Caco-2 (cell line): ENCODE data around the gene NQO1. TPM values are rescaled to one million over a fixed set of nuclear protein-coding genes. Genes with fewer than 3 reads are reported as not detected.

Experiments used
- Bru-seq: library from RNA; stranded (reverse); fragments of 400-500 nt; gene quantifications from one replicate; lab custom pipeline; 2021; lab: Mats Ljungman, UMichigan
- BruChase-seq, 2 experiments: library from RNA; stranded (reverse); fragments of 400-500 nt; gene quantifications; one replicate each; lab custom pipeline; 2021; lab: Mats Ljungman, UMichigan
- BruUV-seq: library from RNA; stranded (reverse); fragments of 400-500 nt; replicated peaks from 2 replicates; lab custom pipeline; 2021; lab: Mats Ljungman, UMichigan
- CTCF ChIA-PET: fragments of 300-600 bp; sonication (Branson Sonifier 250); formaldehyde crosslinking; loops from one replicate; lab custom pipeline; 2022; ENCODE audit warnings: antibody characterized with exemption; lab: Charles Lee
- POLR2A ChIA-PET: fragments of 300-600 bp; sonication (Branson Sonifier 250); formaldehyde crosslinking; loops from one replicate; lab custom pipeline; 2022; ENCODE audit warnings: antibody characterized with exemption; lab: Charles Lee
- DNase-seq, 2 experiments: peaks; one replicate each; pipeline versions ENCODE4 v3.0.0 to v3.0.0-alpha.2; 2020 to 2022
- H3K27me3 ChIP-seq: replicated peaks from 2 replicates; pipeline ENCODE4 v1.6.0; 2011; ENCODE audit warnings: low read length; ENCODE audit not compliant: control insufficient read depth, insufficient read depth
- H3K36me3 ChIP-seq: 2 replicates; pipeline ENCODE4 v1.5.1; 2011; ENCODE audit warnings: low read length; ENCODE audit not compliant: control insufficient read depth, insufficient read depth
- H3K4me1 ChIP-seq: fragments of 250-450 bp; sonication (Bioruptor Pico); 2 replicates; pipeline ENCODE4 v1.5.1; 2020; ENCODE audit warnings: mild to moderate bottlenecking
- H3K4me3 ChIP-seq: 2 replicates; pipeline ENCODE4 v1.5.1; 2011; ENCODE audit warnings: low read depth, mild to moderate bottlenecking, control low read depth, low read length
- H3K9me3 ChIP-seq: fragments of 250-450 bp; sonication (Bioruptor Pico); 2 replicates; pipeline ENCODE4 v1.5.1; 2020; ENCODE audit warnings: mild to moderate bottlenecking, moderate library complexity
- H3K27ac Mint-ChIP-seq: one replicate; pipeline ENCODE4 v1.8.0; 2022; ENCODE audit warnings: mixed read lengths; ENCODE audit not compliant: unreplicated experiment
- H3K27me3 Mint-ChIP-seq: one replicate; pipeline ENCODE4 v1.8.0; 2022; ENCODE audit warnings: mixed read lengths; ENCODE audit not compliant: insufficient read depth, unreplicated experiment
- H3K36me3 Mint-ChIP-seq: one replicate; pipeline ENCODE4 v1.8.0; 2022; ENCODE audit warnings: mild to moderate bottlenecking, mixed read lengths; ENCODE audit not compliant: insufficient read depth, unreplicated experiment
- H3K4me1 Mint-ChIP-seq: one replicate; pipeline ENCODE4 v1.8.0; 2022; ENCODE audit warnings: low read depth, mixed read lengths; ENCODE audit not compliant: unreplicated experiment
- H3K4me3 Mint-ChIP-seq: one replicate; pipeline ENCODE4 v1.8.0; 2022; ENCODE audit warnings: mild to moderate bottlenecking, moderate library complexity, mixed read lengths; ENCODE audit not compliant: unreplicated experiment
- H3K9me3 Mint-ChIP-seq: one replicate; pipeline ENCODE4 v1.8.0; 2022; ENCODE audit warnings: mixed read lengths; ENCODE audit not compliant: unreplicated experiment
- CTCF ChIP-seq, 2 experiments: fragments of 200-600 bp in 1 of 2; IDR thresholded peaks; 1 replicate in 1 of 2; 2 replicates in 1 of 2; pipeline versions ENCODE4 v1.5.1 to v1.8.0; 2011 to 2022; ENCODE audit warnings: antibody characterized with exemption in 1 of 2, control low read depth in 1 of 2, inconsistent platforms in 1 of 2, low read depth in 1 of 2, low read length in 1 of 2, mild to moderate bottlenecking in 1 of 2, moderate library complexity in 1 of 2; ENCODE audit not compliant: insufficient read depth in 1 of 2, severe bottlenecking in 1 of 2, unreplicated experiment in 1 of 2
- intact Hi-C: fragments of 100-400 bp; cut with micrococcal nuclease; formaldehyde crosslinking; loops from one replicate; pipeline ENCODE4 v1.10.0; 2022; ENCODE audit not compliant: unreplicated experiment
- long read RNA-seq: library from polyadenylated mRNA; stranded (forward); transcript quantifications from one replicate; pipeline ENCODE4 v2.0.0, GENCODE V29; 2022
- total RNA-seq: library from RNA; stranded (reverse); gene quantifications from 2 replicates; pipeline ENCODE4 v1.2.3, GENCODE V29; 2022

NQO1 gene
- total RNA-seq (96.2 and 119 TPM in 2 replicates), Bru-seq, nascent RNA (percentile 62 among the genes with signal in this experiment), BruChase-seq, experiment 1, labeled RNA remaining after a 2-hour chase (percentile 67 among the genes with signal in this experiment), BruChase-seq, experiment 2, labeled RNA remaining after a 6-hour chase (percentile 85 among the genes with signal in this experiment)
- long read RNA-seq, transcript NQO1-203 (5 exons, 2,527 nt), result minor isoform, 5 of 126 reads
- long read RNA-seq, transcript NQO1-201 (6 exons, 2,912 nt), result major isoform, 101 of 126 reads
- long read RNA-seq, transcript NQO1-202 (5 exons, 1,105 nt), result minor isoform, 6 of 126 reads
- long read RNA-seq, partial matches to known transcripts, result 5 of 126 reads
- long read RNA-seq, other reads (novel, unspliced or antisense), result 8 of 126 reads

GRCh38 chr16:69726313-69727060 lies at the start of gene NQO1:
Gene NQO1 (minus strand): TSS chr16:69726560. CDS start chr16:69726439, 121 bp downstream.
- H3K9me3 ChIP-seq, result no peaks in the 10 kb centered on the region
- no peaks in the 10 kb centered on the region for H3K36me3 ChIP-seq
- no peaks in the 10 kb centered on the region for H3K9me3 Mint-ChIP-seq
- H3K4me1 Mint-ChIP-seq, result peaks cover 30% of the 10 kb centered on the region
- DNase-seq, result peak; percentile 98 to 99
- H3K27me3 ChIP-seq, result no peaks in the 10 kb centered on the region
- peaks cover 32% of the 10 kb centered on the region for H3K4me1 ChIP-seq
- peak within 1 kb of the TSS; percentile 95 for H3K4me3 Mint-ChIP-seq
- intact Hi-C loops, result loop anchor here (1.0 to 2.0 kb wide), 2 partner anchors 18 to 29 kb away; no protein-coding TSS in a partner anchor
- ChIA-PET CTCF (interaction anchor here (0.6 to 2.0 kb wide), 4 partner anchors 11 to 133 kb away, joined by 3 to 13 read pairs (median 3); partner anchors contain the start of gene NOB1), POLR2A (interaction anchor here (0.6 to 1.9 kb wide), 7 partner anchors 11 to 452 kb away, joined by 3 to 31 read pairs (median 4); partner anchors contain the start of genes COG8 and NOB1)
- no TSS peak for BruUV-seq
- peak within 1 kb of the TSS; percentile 38 for H3K4me3 ChIP-seq
- no peak for TF ChIP-seq CTCF (IDR thresholded peaks at IDR 0.05; ENCODE audit: insufficient read depth in 1 of 2, low read depth in 1 of 2, low read length in 1 of 2, severe bottlenecking in 1 of 2, unreplicated experiment in 1 of 2)
- H3K36me3 Mint-ChIP-seq, result peaks cover 43% of the 10 kb centered on the region
- H3K27me3 Mint-ChIP-seq, result no peaks in the 10 kb centered on the region
- peak within 1 kb of the TSS; percentile 98 for H3K27ac Mint-ChIP-seq

GRCh38 chr16:69775563-69775962 lies 49.2 kb upstream of the NQO1 start:
- Histone ChIP-seq H3K4me1 (no peaks in the 10 kb centered on the region), H3K36me3 (no peaks in the 10 kb centered on the region), H3K4me3 (no peak overlapping the region), H3K9me3 (peaks cover 12% of the 10 kb centered on the region; the same call in 1 of the 2 replicates), H3K27me3 (no peaks in the 10 kb centered on the region)
- no peak for TF ChIP-seq CTCF (IDR thresholded peaks at IDR 0.05; ENCODE audit: insufficient read depth in 1 of 2, low read depth in 1 of 2, low read length in 1 of 2, severe bottlenecking in 1 of 2, unreplicated experiment in 1 of 2)
- no peak overlapping the region for H3K27ac Mint-ChIP-seq
- intact Hi-C loops, result no loop called here
- BruUV-seq, result no TSS peak
- no peaks in the 10 kb centered on the region for H3K4me1 Mint-ChIP-seq
- H3K27me3 Mint-ChIP-seq, result no peaks in the 10 kb centered on the region
- H3K4me3 Mint-ChIP-seq, result no peak overlapping the region
- H3K36me3 Mint-ChIP-seq, result no peaks in the 10 kb centered on the region
- ChIA-PET CTCF (no interaction called here), POLR2A (no interaction called here)
- no peak for DNase-seq
- peaks cover 13% of the 10 kb centered on the region for H3K9me3 Mint-ChIP-seq
